Measurements from ENCODE around the gene METAP2.

METAP2 gene

DNA sequence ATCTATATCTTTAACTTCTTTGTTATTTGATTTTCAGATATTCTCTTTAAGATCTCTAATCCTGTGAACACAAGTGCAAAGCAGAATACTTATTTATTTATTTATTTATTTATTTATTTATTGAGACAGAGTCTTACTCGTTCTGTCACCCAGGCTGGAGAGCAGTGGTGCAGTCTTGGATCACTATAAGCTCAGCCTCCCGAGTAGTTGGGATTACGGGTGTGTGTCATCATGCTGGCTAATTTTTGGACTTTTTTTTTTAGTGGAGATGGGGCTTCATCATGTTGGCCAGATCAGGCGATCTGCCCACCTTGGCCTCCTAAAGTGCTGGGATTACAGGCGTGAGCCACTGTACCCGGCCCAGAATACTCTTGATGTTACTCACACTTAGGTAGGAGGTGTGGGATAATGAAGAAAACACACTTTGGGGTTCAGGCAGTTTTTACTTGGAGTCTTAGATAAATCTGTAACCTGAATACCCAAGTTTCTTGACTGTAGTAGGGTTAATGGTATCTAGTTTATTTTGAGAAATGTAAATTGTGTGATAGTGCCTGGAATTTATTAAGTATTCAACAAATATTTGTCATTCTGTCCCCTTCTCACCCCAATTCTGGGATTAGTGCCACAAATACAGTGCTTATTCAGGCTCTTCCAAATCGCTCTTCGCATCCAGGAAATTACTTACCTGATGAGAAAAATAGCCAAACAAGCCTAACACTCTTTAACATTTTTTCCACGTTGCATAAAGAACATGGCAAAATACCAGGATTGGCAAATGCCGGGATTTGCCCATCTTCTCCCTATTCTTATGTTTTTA, 33.0 kb downstream of the METAP2 start:
- no peak for DNase-seq (ENCODE audit: low spot score)
- ChIA-PET POLR2A (ENCODE audit: low non-redundant PET) (no interaction called here), CTCF (interaction anchor here (0.6 kb wide), 1 partner anchor 371 kb away, joined by 6 read pairs; no protein-coding TSS in a partner anchor)
- TF ChIP-seq, protein P1, sequence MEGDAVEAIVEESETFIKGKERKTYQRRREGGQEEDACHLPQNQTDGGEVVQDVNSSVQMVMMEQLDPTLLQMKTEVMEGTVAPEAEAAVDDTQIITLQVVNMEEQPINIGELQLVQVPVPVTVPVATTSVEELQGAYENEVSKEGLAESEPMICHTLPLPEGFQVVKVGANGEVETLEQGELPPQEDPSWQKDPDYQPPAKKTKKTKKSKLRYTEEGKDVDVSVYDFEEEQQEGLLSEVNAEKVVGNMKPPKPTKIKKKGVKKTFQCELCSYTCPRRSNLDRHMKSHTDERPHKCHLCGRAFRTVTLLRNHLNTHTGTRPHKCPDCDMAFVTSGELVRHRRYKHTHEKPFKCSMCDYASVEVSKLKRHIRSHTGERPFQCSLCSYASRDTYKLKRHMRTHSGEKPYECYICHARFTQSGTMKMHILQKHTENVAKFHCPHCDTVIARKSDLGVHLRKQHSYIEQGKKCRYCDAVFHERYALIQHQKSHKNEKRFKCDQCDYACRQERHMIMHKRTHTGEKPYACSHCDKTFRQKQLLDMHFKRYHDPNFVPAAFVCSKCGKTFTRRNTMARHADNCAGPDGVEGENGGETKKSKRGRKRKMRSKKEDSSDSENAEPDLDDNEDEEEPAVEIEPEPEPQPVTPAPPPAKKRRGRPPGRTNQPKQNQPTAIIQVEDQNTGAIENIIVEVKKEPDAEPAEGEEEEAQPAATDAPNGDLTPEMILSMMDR (conservative IDR thresholded peaks at IDR 0.05; ENCODE audit: low read depth): no peak
- H3K27ac ChIP-seq: no peak overlapping the region

DNA sequence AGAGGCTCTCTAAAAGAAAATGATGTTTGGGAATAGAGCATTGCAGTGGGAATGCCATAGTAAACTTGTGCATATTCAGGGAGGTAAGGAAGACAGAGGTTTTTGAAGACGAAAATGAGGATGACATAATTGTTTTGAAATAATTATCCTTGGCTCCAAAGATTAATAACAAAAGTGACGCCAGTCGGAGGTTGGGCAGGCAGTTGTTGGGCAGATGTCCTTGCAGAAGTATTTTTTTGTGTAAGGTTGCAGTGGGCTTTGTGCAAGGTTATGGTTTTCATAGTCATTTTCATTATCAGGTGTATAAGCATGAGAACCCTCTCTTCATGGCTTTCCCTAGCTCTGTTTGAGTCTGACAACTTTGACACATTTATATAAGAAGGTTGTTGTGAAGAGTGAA, 35.3 kb downstream of the METAP2 start:
- DNase-seq (ENCODE audit: low spot score): no peak
- no peak overlapping the region for H3K27ac ChIP-seq
- ChIA-PET POLR2A (ENCODE audit: low non-redundant PET) (no interaction called here), CTCF (interaction anchor here (0.7 kb wide), 1 partner anchor 492 kb away, joined by 3 read pairs; no protein-coding TSS in a partner anchor)
- TF ChIP-seq, protein P1 (conservative IDR thresholded peaks at IDR 0.05; ENCODE audit: low read depth): no peak

DNA sequence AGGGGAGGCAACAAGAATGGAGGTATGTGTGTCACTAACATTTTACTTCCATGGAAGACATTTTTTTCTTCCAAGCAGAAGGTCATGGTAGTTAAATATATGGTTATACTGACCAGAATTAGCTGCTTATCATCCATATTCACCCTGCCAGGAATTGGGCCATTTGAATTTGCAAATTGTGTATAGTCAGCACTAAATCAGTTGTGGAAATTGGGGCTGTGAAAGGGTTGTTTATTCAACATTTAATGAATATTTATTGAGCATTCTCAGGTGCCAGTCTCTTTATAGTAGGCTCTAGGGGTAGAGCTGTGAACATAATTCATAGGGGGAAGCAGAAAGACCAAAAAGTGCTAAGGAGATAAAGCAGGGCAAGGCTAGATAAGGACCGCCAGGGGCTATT, 38.0 kb downstream of the METAP2 start:
- no peak overlapping the region for H3K27ac ChIP-seq
- CTCF ChIA-PET: no interaction called here
- POLR2A ChIA-PET (ENCODE audit: low non-redundant PET): no interaction called here
- TF ChIP-seq, protein P1 (conservative IDR thresholded peaks at IDR 0.05; ENCODE audit: low read depth): no peak
- no peak for DNase-seq (ENCODE audit: low spot score)

DNA sequence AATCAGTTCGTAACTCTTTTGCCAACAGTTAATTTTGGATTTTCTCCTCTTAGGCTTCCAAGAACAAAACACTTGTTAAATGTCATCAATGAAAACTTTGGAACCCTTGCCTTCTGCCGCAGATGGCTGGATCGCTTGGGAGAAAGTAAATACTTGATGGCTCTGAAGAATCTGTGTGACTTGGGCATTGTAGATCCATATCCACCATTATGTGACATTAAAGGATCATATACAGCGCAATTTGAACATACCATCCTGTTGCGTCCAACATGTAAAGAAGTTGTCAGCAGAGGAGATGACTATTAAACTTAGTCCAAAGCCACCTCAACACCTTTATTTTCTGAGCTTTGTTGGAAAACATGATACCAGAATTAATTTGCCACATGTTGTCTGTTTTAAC, 39.6 kb downstream of the METAP2 start:
- DNase-seq (ENCODE audit: low spot score): no peak
- POLR2A ChIA-PET (ENCODE audit: low non-redundant PET): no interaction called here
- CTCF ChIA-PET: no interaction called here
- TF ChIP-seq, protein P1 (conservative IDR thresholded peaks at IDR 0.05; ENCODE audit: low read depth): no peak
- no peak overlapping the region for H3K27ac ChIP-seq

DNA sequence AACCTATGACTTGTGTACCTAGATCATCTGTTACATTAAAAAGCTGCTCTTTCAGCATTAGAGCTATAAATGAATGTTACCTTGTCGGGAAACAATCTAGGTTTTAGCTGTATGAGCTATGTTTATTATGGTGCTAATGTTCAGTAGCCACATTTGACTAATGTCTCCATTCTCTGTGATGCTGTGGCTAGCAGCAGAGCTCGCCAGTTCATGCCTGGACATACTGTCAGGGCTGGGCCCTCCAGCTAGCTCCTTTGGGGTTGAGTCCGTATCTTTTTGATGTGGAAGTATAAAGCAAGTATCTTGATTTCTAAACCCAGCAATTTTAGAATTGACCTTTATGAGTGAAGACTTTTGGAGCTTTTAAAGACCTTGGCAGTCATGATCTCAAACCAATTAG, 41.2 kb downstream of the METAP2 start:
- no peak for DNase-seq (ENCODE audit: low spot score)
- TF ChIP-seq, protein P1 (conservative IDR thresholded peaks at IDR 0.05; ENCODE audit: low read depth): no peak
- ChIA-PET POLR2A (ENCODE audit: low non-redundant PET) (no interaction called here), CTCF (interaction anchor here (0.7 kb wide), 1 partner anchor 14 kb away, joined by 4 read pairs; no protein-coding TSS in a partner anchor)
- no peak overlapping the region for H3K27ac ChIP-seq

DNA sequence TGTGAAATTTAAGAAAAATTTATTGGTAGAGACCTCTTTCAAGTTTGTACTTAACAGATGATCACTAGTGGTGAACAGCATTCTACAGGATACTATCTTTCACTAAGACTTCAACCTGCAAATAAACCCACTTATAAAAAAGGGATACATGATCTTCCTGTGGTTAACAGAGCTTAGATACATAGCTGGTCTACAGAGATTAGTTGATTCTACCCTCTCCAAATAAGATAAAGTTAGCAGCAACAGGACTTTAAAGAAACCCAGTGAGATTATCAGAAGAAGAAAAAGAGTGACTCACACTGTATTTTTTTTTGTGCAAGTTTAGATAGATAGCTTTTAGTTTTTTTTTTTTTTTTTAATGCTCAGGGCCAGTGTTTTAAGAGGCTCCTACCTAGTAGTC, 42.8 kb downstream of the METAP2 start:
- DNase-seq (ENCODE audit: low spot score): no peak
- no peak overlapping the region for H3K27ac ChIP-seq
- CTCF ChIA-PET: interaction anchor here (0.6 to 0.8 kb wide), 2 partner anchors 400 to 791 kb away, joined by 4 to 5 read pairs; no protein-coding TSS in a partner anchor
- TF ChIP-seq, protein P1 (conservative IDR thresholded peaks at IDR 0.05; ENCODE audit: low read depth): no peak
- POLR2A ChIA-PET (ENCODE audit: low non-redundant PET): no interaction called here
